GM19240 (cell line): ENCODE measurements around the gene RBM20.
"Not testable (repeated sequence)": the region's sequence is repeated elsewhere in the genome, so short reads cannot be mapped to it uniquely, and the experiment has no call there.

ENCODE experiments used
- DNase-seq: peaks from one replicate; pipeline ENCODE4 v3.0.0; 2011; ENCODE audit warnings: low spot score; ENCODE audit not compliant: insufficient read length

Gene RBM20

GRCh38 chr10:110762849-110763211 lies 118.7 kb downstream of the RBM20 start:
- DNase-seq, result no peak

- no peak for DNase-seq
Measured at GRCh38 chr10:110764378-110764777, 120.2 kb downstream of the RBM20 start.

- no peak for DNase-seq
Measured at GRCh38 chr10:110764793-110765512, 120.8 kb downstream of the RBM20 start.

- no peak for DNase-seq
Measured at GRCh38 chr10:110765513-110766319, 121.6 kb downstream of the RBM20 start.

- not testable (repeated sequence) for DNase-seq
Measured at GRCh38 chr10:110767601-110768000, 123.5 kb downstream of the RBM20 start.

GRCh38 chr10:110770243-110770642 lies 126.1 kb downstream of the RBM20 start:
- no peak for DNase-seq

- DNase-seq, result no peak
Measured at GRCh38 chr10:110771486-110771885, 127.3 kb downstream of the RBM20 start.

GRCh38 chr10:110771991-110772390 lies 127.9 kb downstream of the RBM20 start:
- DNase-seq, result no peak

- no peak for DNase-seq
Measured at GRCh38 chr10:110772454-110773025, 128.4 kb downstream of the RBM20 start.

GRCh38 chr10:110773693-110774068 lies 129.5 kb downstream of the RBM20 start:
- no peak for DNase-seq

GRCh38 chr10:110774069-110775019 lies 130.2 kb downstream of the RBM20 start:
- peak; percentile 73 for DNase-seq

- DNase-seq, result no peak
Measured at GRCh38 chr10:110775020-110775375, 130.9 kb downstream of the RBM20 start.

GRCh38 chr10:110775406-110775805 lies 131.3 kb downstream of the RBM20 start:
- no peak for DNase-seq

GRCh38 chr10:110777017-110777416 lies 132.9 kb downstream of the RBM20 start:
- no peak for DNase-seq

- DNase-seq, result no peak
Measured at GRCh38 chr10:110777661-110778060, 133.5 kb downstream of the RBM20 start.

- DNase-seq, result no peak
Measured at GRCh38 chr10:110778211-110778610, 134.1 kb downstream of the RBM20 start.

- DNase-seq, result no peak
Measured at GRCh38 chr10:110779489-110779888, 135.4 kb downstream of the RBM20 start.

GRCh38 chr10:110780704-110781103 lies 136.6 kb downstream of the RBM20 start:
- no peak for DNase-seq

GRCh38 chr10:110781139-110781538 lies 137.0 kb downstream of the RBM20 start:
- DNase-seq, result no peak

- no peak for DNase-seq
Measured at GRCh38 chr10:110782616-110783015, 138.5 kb downstream of the RBM20 start.

- no peak for DNase-seq
Measured at GRCh38 chr10:110783509-110784107, 139.5 kb downstream of the RBM20 start.
